Activated CD8-positive, alpha-beta T cell treated with anti-CD3 and anti-CD28 coated beads for 36 hours (primary cell): ENCODE results near the gene ATP1B4. TPM values are rescaled to one million over a fixed set of nuclear protein-coding genes. Genes with fewer than 3 reads are reported as not detected.

Source experiments
- ATAC-seq: fragments of 200-7000 bp; cut with Tn5 transposase; one replicate; pipeline ENCODE4 v1.10.0; 2021; ENCODE audit warnings: mild to moderate bottlenecking, moderate library complexity
- CTCF ChIA-PET: fragments of 350-600 bp; sonication (Branson Sonifier 250); formaldehyde crosslinking; loops from one replicate; lab custom pipeline; 2021; ENCODE audit warnings: antibody characterized with exemption; lab: Charles Lee
- POLR2A ChIA-PET: fragments of 350-600 bp; sonication (Branson Sonifier 250); formaldehyde crosslinking; loops from one replicate; lab custom pipeline; 2021; ENCODE audit warnings: antibody characterized with exemption; lab: Charles Lee
- DNase-seq: peaks from one replicate; pipeline ENCODE4 v3.0.0-alpha.2; 2020
- H3K27ac Mint-ChIP-seq: one replicate; pipeline ENCODE4 v1.8.0; 2021; ENCODE audit warnings: mild to moderate bottlenecking, mixed read lengths
- H3K27me3 Mint-ChIP-seq: one replicate; pipeline ENCODE4 v1.8.0; 2021; ENCODE audit warnings: mixed read lengths
- H3K36me3 Mint-ChIP-seq: one replicate; pipeline ENCODE4 v1.8.0; 2021; ENCODE audit warnings: low read depth, mixed read lengths
- H3K4me1 Mint-ChIP-seq: one replicate; pipeline ENCODE4 v1.8.0; 2021; ENCODE audit warnings: low read depth, mixed read lengths
- H3K4me3 Mint-ChIP-seq: one replicate; pipeline ENCODE4 v1.8.0; 2021; ENCODE audit warnings: mild to moderate bottlenecking, moderate library complexity, mixed read lengths
- H3K9me3 Mint-ChIP-seq: one replicate; pipeline ENCODE4 v1.8.0; 2021; ENCODE audit warnings: mixed read lengths
- intact Hi-C: fragments of 100-400 bp; cut with micrococcal nuclease; formaldehyde crosslinking; loops from one replicate; pipeline ENCODE4 v1.10.0; 2022
- total RNA-seq, 2 experiments: library from RNA; stranded (reverse); gene quantifications; one replicate each; pipeline ENCODE4 v1.2.3, GENCODE V29; 2021
- TF ChIP-seq, protein P1 (sequence below): fragments of 200-600 bp; IDR thresholded peaks from one replicate; pipeline ENCODE4 v1.8.0; 2022; ENCODE audit warnings: antibody characterized with exemption, mild to moderate bottlenecking

ATP1B4 gene
- total RNA-seq, 2 experiments from 2014 or later: not detected

DNA sequence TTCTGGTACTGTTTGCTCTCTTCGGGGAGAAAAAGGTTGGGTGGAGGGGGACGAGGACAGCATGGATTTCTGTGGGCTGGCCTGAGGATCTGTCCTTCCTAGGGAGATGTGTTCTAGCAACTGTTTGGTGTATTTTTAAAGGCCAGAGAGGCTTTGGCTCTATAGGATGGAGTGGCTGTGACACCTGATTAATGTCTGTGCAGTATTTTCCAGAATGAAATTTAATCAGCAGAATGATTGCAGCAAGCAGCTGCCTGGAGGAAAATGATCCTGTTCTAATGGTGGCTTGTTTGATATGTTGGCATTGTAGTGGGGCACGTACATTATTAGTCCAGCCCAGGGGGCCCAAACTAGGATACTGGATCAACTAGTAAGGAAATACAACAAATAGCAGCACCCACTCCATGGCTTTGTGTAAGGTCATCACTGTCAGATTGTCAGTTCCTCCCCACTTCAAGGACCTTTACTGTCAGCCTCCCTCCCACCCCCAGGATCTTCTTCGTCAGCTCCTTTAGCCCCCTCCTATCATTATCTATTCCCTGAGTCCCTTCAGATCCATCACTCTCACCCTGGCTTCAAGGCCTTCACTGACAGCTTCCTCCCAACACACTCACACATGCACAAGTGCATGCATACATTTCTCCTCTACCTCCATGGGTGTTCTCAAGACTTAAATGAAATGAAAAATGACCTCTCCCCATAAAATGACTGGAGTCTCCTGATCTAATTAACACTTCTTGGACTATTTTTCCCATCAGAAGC is 40.2 kb upstream of the ATP1B4 start:
- POLR2A ChIA-PET: interaction anchor here (0.7 kb wide), 1 partner anchor 322 kb away, joined by 3 read pairs; no protein-coding TSS in a partner anchor
- H3K4me3 Mint-ChIP-seq: no peak overlapping the region
- DNase-seq (no peak), ATAC-seq (no peak)
- CTCF ChIA-PET: no interaction called here
- TF ChIP-seq, protein P1, sequence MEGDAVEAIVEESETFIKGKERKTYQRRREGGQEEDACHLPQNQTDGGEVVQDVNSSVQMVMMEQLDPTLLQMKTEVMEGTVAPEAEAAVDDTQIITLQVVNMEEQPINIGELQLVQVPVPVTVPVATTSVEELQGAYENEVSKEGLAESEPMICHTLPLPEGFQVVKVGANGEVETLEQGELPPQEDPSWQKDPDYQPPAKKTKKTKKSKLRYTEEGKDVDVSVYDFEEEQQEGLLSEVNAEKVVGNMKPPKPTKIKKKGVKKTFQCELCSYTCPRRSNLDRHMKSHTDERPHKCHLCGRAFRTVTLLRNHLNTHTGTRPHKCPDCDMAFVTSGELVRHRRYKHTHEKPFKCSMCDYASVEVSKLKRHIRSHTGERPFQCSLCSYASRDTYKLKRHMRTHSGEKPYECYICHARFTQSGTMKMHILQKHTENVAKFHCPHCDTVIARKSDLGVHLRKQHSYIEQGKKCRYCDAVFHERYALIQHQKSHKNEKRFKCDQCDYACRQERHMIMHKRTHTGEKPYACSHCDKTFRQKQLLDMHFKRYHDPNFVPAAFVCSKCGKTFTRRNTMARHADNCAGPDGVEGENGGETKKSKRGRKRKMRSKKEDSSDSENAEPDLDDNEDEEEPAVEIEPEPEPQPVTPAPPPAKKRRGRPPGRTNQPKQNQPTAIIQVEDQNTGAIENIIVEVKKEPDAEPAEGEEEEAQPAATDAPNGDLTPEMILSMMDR: no peak
- intact Hi-C loops: no loop called here
- no peaks in the 10 kb centered on the region for H3K9me3 Mint-ChIP-seq
- no peak overlapping the region for H3K27ac Mint-ChIP-seq
- no peaks in the 10 kb centered on the region for H3K27me3 Mint-ChIP-seq
- H3K4me1 Mint-ChIP-seq: no peaks in the 10 kb centered on the region
- H3K36me3 Mint-ChIP-seq: no peaks in the 10 kb centered on the region

DNA sequence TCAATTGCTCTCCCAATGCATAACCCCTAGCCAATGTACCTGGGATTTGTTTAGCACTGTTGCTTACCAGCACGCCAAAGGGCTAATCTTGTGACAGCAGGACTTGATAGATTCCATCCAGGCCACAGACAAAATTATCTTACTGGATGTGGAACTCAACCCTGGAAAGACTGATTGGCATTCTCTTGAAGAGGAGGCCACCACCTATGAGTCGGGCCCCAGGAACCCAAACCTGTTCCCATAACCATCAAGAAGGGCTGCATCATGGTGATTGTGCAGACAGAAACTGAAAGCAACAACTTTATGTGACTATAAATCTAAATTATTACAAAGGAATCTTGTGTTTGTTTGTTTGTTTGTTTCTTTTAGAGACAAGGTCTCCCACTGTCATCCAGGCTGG is 30.8 kb upstream of the ATP1B4 start:
- no peak for DNase-seq
- Mint-ChIP-seq H3K4me3 (no peak overlapping the region), H3K27me3 (no peaks in the 10 kb centered on the region), H3K9me3 (no peaks in the 10 kb centered on the region), H3K27ac (no peak overlapping the region), H3K36me3 (no peaks in the 10 kb centered on the region), H3K4me1 (no peaks in the 10 kb centered on the region)
- POLR2A ChIA-PET: no interaction called here
- ATAC-seq: no peak
- CTCF ChIA-PET: no interaction called here
- intact Hi-C loops: no loop called here
- TF ChIP-seq, protein P1: no peak

DNA sequence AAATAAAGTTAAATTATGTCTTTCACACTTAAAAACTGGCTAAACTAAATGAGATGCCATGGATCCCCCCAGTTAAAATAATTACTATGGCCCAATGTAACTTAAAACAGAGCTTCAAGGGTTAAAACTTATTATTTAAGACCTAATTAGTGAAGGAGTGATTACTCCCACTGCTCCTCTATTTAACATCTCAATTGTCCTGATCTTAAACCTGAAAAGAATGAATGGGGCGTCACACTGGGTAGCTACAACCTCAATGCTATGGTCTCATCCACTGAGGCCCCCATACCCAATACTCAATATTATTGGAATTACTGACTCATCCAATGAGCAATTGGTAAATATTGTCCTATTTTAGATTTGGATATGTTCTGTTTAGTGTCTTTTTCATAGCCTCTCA is 29.5 kb upstream of the ATP1B4 start:
- Mint-ChIP-seq H3K36me3 (no peaks in the 10 kb centered on the region), H3K27ac (no peak overlapping the region), H3K4me3 (no peak overlapping the region), H3K27me3 (no peaks in the 10 kb centered on the region), H3K9me3 (no peaks in the 10 kb centered on the region), H3K4me1 (no peaks in the 10 kb centered on the region)
- ChIA-PET POLR2A (no interaction called here), CTCF (no interaction called here)
- DNase-seq (no peak), ATAC-seq (no peak)
- intact Hi-C loops: no loop called here
- TF ChIP-seq, protein P1: no peak

- no peaks in the 10 kb centered on the region for H3K4me1 Mint-ChIP-seq
- ChIA-PET POLR2A (no interaction called here), CTCF (no interaction called here)
- DNase-seq (peak; percentile 13), ATAC-seq (no peak)
- no peaks in the 10 kb centered on the region for H3K27me3 Mint-ChIP-seq
- H3K36me3 Mint-ChIP-seq: no peaks in the 10 kb centered on the region
- peaks cover 7% of the 10 kb centered on the region for H3K9me3 Mint-ChIP-seq
- TF ChIP-seq, protein P1: no peak
- intact Hi-C loops: no loop called here
- no peak overlapping the region for H3K4me3 Mint-ChIP-seq
- H3K27ac Mint-ChIP-seq: no peak overlapping the region
Measured at GRCh38 chrX:120334151-120334550, 27.7 kb upstream of the ATP1B4 start.

DNA sequence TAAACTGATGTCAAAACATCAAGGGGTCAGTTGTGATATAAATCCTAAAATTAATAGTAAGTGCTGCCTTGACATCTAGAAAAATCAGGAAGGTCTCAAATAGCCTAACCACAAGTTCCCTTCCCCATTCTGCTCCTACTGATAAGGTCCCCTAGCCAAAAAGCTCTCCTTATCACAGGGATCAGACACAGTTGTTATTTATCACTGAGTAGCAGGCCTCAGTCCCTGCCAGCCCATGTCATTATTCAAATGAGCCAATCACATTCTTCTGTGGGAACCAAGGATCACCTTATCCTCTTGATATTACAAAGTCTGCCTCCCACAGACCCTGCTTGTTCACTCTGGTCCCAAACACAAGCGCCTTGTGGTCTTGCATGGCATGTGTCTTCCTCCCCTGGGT is 27.3 kb upstream of the ATP1B4 start:
- H3K27ac Mint-ChIP-seq: no peak overlapping the region

More for the DNA sequence above, 27.3 kb upstream of the ATP1B4 start:
- peaks cover 8% of the 10 kb centered on the region for H3K9me3 Mint-ChIP-seq
- ATAC-seq: no peak
- ChIA-PET POLR2A (no interaction called here), CTCF (no interaction called here)
- no peaks in the 10 kb centered on the region for H3K4me1 Mint-ChIP-seq
- intact Hi-C loops: no loop called here
- no peak overlapping the region for H3K4me3 Mint-ChIP-seq
- no peaks in the 10 kb centered on the region for H3K36me3 Mint-ChIP-seq
- TF ChIP-seq, protein P1: no peak
- no peak for DNase-seq
- H3K27me3 Mint-ChIP-seq: no peaks in the 10 kb centered on the region
